ENCODE data around the gene GABRB3. TPM values are rescaled to one million over a fixed set of nuclear protein-coding genes. Genes with fewer than 3 reads are reported as not detected.

The GABRB3 gene
- total and polyA plus RNA-seq, 2 donors (not counting 1 experiment from before 2014, with no cell fraction given), result 0.07 TPM; not detected in 1

DNA sequence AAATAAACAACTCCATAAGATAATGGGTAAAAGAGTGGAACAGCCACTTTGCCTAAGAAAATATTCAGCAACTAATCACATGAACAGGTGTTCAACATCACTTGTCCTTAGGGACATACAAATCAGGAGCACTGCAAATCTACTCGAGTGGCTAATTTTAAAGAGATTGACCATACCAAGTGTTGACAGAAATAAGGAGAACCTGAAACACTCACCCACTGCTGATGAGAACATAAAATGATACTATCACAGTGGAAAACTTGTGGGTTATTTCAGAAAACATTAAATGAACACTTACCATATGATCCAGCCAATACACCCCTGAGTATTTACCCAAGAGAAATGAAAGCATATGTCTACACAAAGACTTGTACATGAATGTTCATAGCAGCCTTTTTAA is 70.5 kb downstream of the GABRB3 start:
- Mint-ChIP-seq H3K4me3 (no peak overlapping the region), H3K27ac (no peak overlapping the region), H3K4me1 (no peaks in the 10 kb centered on the region), H3K9me3 (ENCODE audit: insufficient read depth) (peaks cover 4% of the 10 kb centered on the region), H3K27me3 (no peaks in the 10 kb centered on the region)
- Histone ChIP-seq H2AFZ (ENCODE audit: insufficient read depth, low read depth, low read length, poor library complexity, severe bottlenecking) (no peak overlapping the region), H3K27me3 (replicated peaks in 1 of 4; ENCODE audit: control extremely low read depth in 1 of 4, control insufficient read depth in 3 of 4, insufficient read depth in 4 of 4, low read length in 3 of 4) (no peaks in the 10 kb centered on the region), H3K27ac (ENCODE audit: low read length in 2 of 2) (no peak overlapping the region), H3K36me3 (replicated peaks in 1 of 2; ENCODE audit: control extremely low read depth in 1 of 2, control insufficient read depth in 1 of 2, extremely low read depth in 1 of 2, insufficient read depth in 2 of 2, low read length in 1 of 2) (no peaks in the 10 kb centered on the region), H3K79me2 (ENCODE audit: control insufficient read depth, insufficient read depth, low read length) (no peaks in the 10 kb centered on the region), H3K4me1 (ENCODE audit: control insufficient read depth in 2 of 2, insufficient read depth in 2 of 2, low read length in 2 of 2) (no peaks in the 10 kb centered on the region), H4K20me1 (ENCODE audit: control insufficient read depth, insufficient read depth, low read length, poor library complexity, severe bottlenecking) (no peaks in the 10 kb centered on the region), H3K4me2 (replicated peaks; ENCODE audit: low read depth, low read length, poor library complexity, severe bottlenecking) (no peak overlapping the region), H3K9me3 (ENCODE audit: control extremely low read depth in 1 of 3, control insufficient read depth in 2 of 3, insufficient read depth in 1 of 3, low read length in 2 of 3) (peaks cover 0 to 6% (median 0%) of the 10 kb centered on the region in 3 donors), H3K4me3 (ENCODE audit: control extremely low read depth in 1 of 5, extremely low read depth in 1 of 5, insufficient read depth in 1 of 5, low read depth in 2 of 5, low read length in 4 of 5) (no peak overlapping the region), H3K9ac (ENCODE audit: low read length) (no peak overlapping the region)
- intact Hi-C loops (cut with micrococcal nuclease), result no loop called here
- POLR2A ChIA-PET, result no interaction called here
- CTCF ChIA-PET, result no interaction called here
- no CpG with 5 or more reads among the region's 1 CpG for WGBS (ENCODE audit: insufficient coverage)
- TF ChIP-seq EZH2 (IDR thresholded peaks at IDR 0.05; ENCODE audit: borderline replicate concordance, insufficient read depth, low read depth, low read length, poor library complexity, severe bottlenecking), result no peak
- TF ChIP-seq, protein P1, sequence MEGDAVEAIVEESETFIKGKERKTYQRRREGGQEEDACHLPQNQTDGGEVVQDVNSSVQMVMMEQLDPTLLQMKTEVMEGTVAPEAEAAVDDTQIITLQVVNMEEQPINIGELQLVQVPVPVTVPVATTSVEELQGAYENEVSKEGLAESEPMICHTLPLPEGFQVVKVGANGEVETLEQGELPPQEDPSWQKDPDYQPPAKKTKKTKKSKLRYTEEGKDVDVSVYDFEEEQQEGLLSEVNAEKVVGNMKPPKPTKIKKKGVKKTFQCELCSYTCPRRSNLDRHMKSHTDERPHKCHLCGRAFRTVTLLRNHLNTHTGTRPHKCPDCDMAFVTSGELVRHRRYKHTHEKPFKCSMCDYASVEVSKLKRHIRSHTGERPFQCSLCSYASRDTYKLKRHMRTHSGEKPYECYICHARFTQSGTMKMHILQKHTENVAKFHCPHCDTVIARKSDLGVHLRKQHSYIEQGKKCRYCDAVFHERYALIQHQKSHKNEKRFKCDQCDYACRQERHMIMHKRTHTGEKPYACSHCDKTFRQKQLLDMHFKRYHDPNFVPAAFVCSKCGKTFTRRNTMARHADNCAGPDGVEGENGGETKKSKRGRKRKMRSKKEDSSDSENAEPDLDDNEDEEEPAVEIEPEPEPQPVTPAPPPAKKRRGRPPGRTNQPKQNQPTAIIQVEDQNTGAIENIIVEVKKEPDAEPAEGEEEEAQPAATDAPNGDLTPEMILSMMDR (IDR thresholded peaks at IDR 0.05), result no peak
- no peak for DNase-seq
- ATAC-seq (ENCODE audit: low read depth), result no peak

GRCh38 chr15:26698555-26698954 is 74.3 kb downstream of the GABRB3 start:
- H3K79me2 ChIP-seq (ENCODE audit: control insufficient read depth, insufficient read depth, low read length), result no peaks in the 10 kb centered on the region
- no peak overlapping the region for H3K9ac ChIP-seq (ENCODE audit: low read length)
- H3K4me1 Mint-ChIP-seq, result no peaks in the 10 kb centered on the region
- no peaks in the 10 kb centered on the region for H3K27me3 Mint-ChIP-seq
- H3K27ac Mint-ChIP-seq, result no peak overlapping the region
- TF ChIP-seq EZH2 (IDR thresholded peaks at IDR 0.05; ENCODE audit: borderline replicate concordance, insufficient read depth, low read depth, low read length, poor library complexity, severe bottlenecking), result no peak
- TF ChIP-seq, protein P1 (IDR thresholded peaks at IDR 0.05), result no peak
- intact Hi-C loops (cut with micrococcal nuclease), result no loop called here
- no peak for DNase-seq
- H3K27me3 ChIP-seq (replicated peaks in 1 of 4; ENCODE audit: control extremely low read depth in 1 of 4, control insufficient read depth in 3 of 4, insufficient read depth in 4 of 4, low read length in 3 of 4), result no peaks in the 10 kb centered on the region
- H3K9me3 Mint-ChIP-seq (ENCODE audit: insufficient read depth), result peaks cover 10% of the 10 kb centered on the region
- peaks cover 0 to 4% (median 3%) of the 10 kb centered on the region in 3 donors for H3K9me3 ChIP-seq (ENCODE audit: control extremely low read depth in 1 of 3, control insufficient read depth in 2 of 3, insufficient read depth in 1 of 3, low read length in 2 of 3)
- H3K4me3 ChIP-seq (ENCODE audit: control extremely low read depth in 1 of 5, extremely low read depth in 1 of 5, insufficient read depth in 1 of 5, low read depth in 2 of 5, low read length in 4 of 5), result no peak overlapping the region
- H2AFZ ChIP-seq (ENCODE audit: insufficient read depth, low read depth, low read length, poor library complexity, severe bottlenecking), result no peak overlapping the region
- no peak overlapping the region for H3K27ac ChIP-seq (ENCODE audit: low read length in 2 of 2)
- H3K4me3 Mint-ChIP-seq, result no peak overlapping the region
- ChIA-PET POLR2A (no interaction called here), CTCF (no interaction called here)
- no peaks in the 10 kb centered on the region for H4K20me1 ChIP-seq (ENCODE audit: control insufficient read depth, insufficient read depth, low read length, poor library complexity, severe bottlenecking)
- no peaks in the 10 kb centered on the region for H3K36me3 ChIP-seq (replicated peaks in 1 of 2; ENCODE audit: control extremely low read depth in 1 of 2, control insufficient read depth in 1 of 2, extremely low read depth in 1 of 2, insufficient read depth in 2 of 2, low read length in 1 of 2)
- no peaks in the 10 kb centered on the region for H3K4me1 ChIP-seq (ENCODE audit: control insufficient read depth in 2 of 2, insufficient read depth in 2 of 2, low read length in 2 of 2)
- H3K4me2 ChIP-seq (replicated peaks; ENCODE audit: low read depth, low read length, poor library complexity, severe bottlenecking), result no peak overlapping the region
- WGBS (ENCODE audit: insufficient coverage), result no CpG with 5 or more reads among the region's 5 CpGs
- no peak for ATAC-seq (ENCODE audit: low read depth)

Measured in B cell (primary cell).